HCT116 (cell line): Measurements from ENCODE around the gene CYP24A1. TPM values are rescaled to one million over a fixed set of nuclear protein-coding genes. Genes with fewer than 3 reads are reported as not detected.

Experiments
- ATAC-seq: fragments of 200-7000 bp; cut with Tn5 transposase; 2 replicates; pipeline ENCODE4 v1.9.1; 2020; ENCODE audit warnings: mild to moderate bottlenecking, moderate library complexity
- BruUV-seq: library from RNA; stranded (reverse); fragments of 400-500 nt; replicated peaks from 2 replicates; lab custom pipeline; 2021; lab: Mats Ljungman, UMichigan
- CTCF ChIA-PET: fragments of 300-600 bp; sonication (Branson Sonifier 250); formaldehyde crosslinking; loops from one replicate; lab custom pipeline; 2021; ENCODE audit warnings: antibody characterized with exemption; lab: Charles Lee
- POLR2A ChIA-PET: fragments of 300-600, 350-600 bp; sonication (Branson Sonifier 250); formaldehyde crosslinking; loops from one replicate; lab custom pipeline; 2021; ENCODE audit warnings: antibody characterized with exemption; lab: Charles Lee
- RAD21 ChIA-PET, 2 experiments: fragments of 300-600 bp; sonication (Branson Sonifier 250); formaldehyde crosslinking; loops; one replicate each; lab custom pipeline; 2023; ENCODE audit warnings: low total read pairs in 2 of 2; ENCODE audit not compliant: uncharacterized antibody in 2 of 2, unreplicated experiment in 2 of 2, low non-redundant PET in 1 of 2; lab: Charles Lee
- DNase-seq: peaks from one replicate; pipeline ENCODE4 v3.0.0-alpha.2; 2010; ENCODE audit warnings: low read depth, low spot score
- H2AFZ ChIP-seq: fragments of 200-600 bp; shearing (Covaris generic), sonication (generic); 2 replicates; pipeline ENCODE4 v1.6.1; 2017; ENCODE audit warnings: low read depth, mixed run types, mixed read lengths, antibody characterized with exemption, low read length; ENCODE audit not compliant: poor library complexity, severe bottlenecking
- H3K27ac ChIP-seq: 2 replicates; pipeline ENCODE4 v1.5.1; 2012; ENCODE audit warnings: low read depth, low read length
- H3K27me3 ChIP-seq: fragments of 200-600 bp; sonication (generic); 2 replicates; pipeline ENCODE4 v1.6.1; 2016; ENCODE audit warnings: mixed run types, low read length, mixed read lengths; ENCODE audit not compliant: insufficient read depth
- H3K36me3 ChIP-seq, 2 experiments: fragments of 200-500 bp in 1 of 2; fragments of 200-600 bp in 1 of 2; sonication (Bioruptor generic) in 1 of 2; sonication (generic) in 1 of 2; 2 replicates each; pipeline versions ENCODE4 v1.5.1 to v1.6.1; 2014 to 2016; ENCODE audit warnings: low read length in 2 of 2, inconsistent platforms in 1 of 2, mixed read lengths in 1 of 2, mixed run types in 1 of 2; ENCODE audit not compliant: insufficient read depth in 2 of 2, control insufficient read depth in 1 of 2
- H3K4me1 ChIP-seq, 2 experiments: fragments of 200-600 bp in 1 of 2; sonication (generic) in 1 of 2; 2 replicates each; pipeline versions ENCODE4 v1.5.1 to v1.6.1; 2012 to 2017; ENCODE audit warnings: low read length in 2 of 2, inconsistent platforms in 1 of 2, mild to moderate bottlenecking in 1 of 2, mixed read lengths in 1 of 2, mixed run types in 1 of 2, moderate library complexity in 1 of 2; ENCODE audit not compliant: insufficient read depth in 2 of 2, control insufficient read depth in 1 of 2
- H3K4me2 ChIP-seq: fragments of 200-600 bp; sonication (generic); 2 replicates; pipeline ENCODE4 v1.6.1; 2017; ENCODE audit warnings: mixed run types, low read length, mixed read lengths
- H3K4me3 ChIP-seq, 2 experiments: fragments of 200-600 bp in 1 of 2; sonication (generic) in 1 of 2; replicated peaks in 1 of 2; 2 replicates each; pipeline ENCODE4 v1.5.1; 2011 to 2016; ENCODE audit warnings: low read length in 2 of 2, control low read depth in 1 of 2, low read depth in 1 of 2, mild to moderate bottlenecking in 1 of 2, mixed read lengths in 1 of 2, mixed run types in 1 of 2
- H3K79me2 ChIP-seq: fragments of 200-600 bp; sonication (generic); 2 replicates; pipeline ENCODE4 v1.6.1; 2017; ENCODE audit warnings: mild to moderate bottlenecking, mixed run types, low read length, moderate library complexity, mixed read lengths; ENCODE audit not compliant: insufficient read depth
- H3K9ac ChIP-seq: fragments of 200-600 bp; sonication (generic); 2 replicates; pipeline ENCODE4 v1.6.1; 2016; ENCODE audit warnings: low read length, mixed read lengths
- H3K9me2 ChIP-seq: fragments of 200-600 bp; sonication (generic), shearing (Covaris generic); 2 replicates; pipeline ENCODE4 v1.6.1; 2017; ENCODE audit warnings: mixed run types, mild to moderate bottlenecking, moderate library complexity; ENCODE audit not compliant: insufficient read depth
- H3K9me3 ChIP-seq, 2 experiments: fragments of 200-500 bp in 1 of 2; fragments of 200-600 bp in 1 of 2; sonication (Bioruptor generic) in 1 of 2; sonication (generic) in 1 of 2; 2 replicates each; pipeline ENCODE4 v1.6.1; 2014 to 2017; ENCODE audit warnings: low read length in 2 of 2, mixed read lengths in 2 of 2, inconsistent platforms in 1 of 2, low read depth in 1 of 2, mild to moderate bottlenecking in 1 of 2, mixed run types in 1 of 2, moderate library complexity in 1 of 2; ENCODE audit not compliant: control insufficient read depth in 1 of 2, insufficient read depth in 1 of 2
- H4K20me1 ChIP-seq: fragments of 200-600 bp; sonication (generic), shearing (Covaris generic); 2 replicates; pipeline ENCODE4 v1.6.1; 2017; ENCODE audit warnings: mixed run types, mild to moderate bottlenecking, moderate library complexity; ENCODE audit not compliant: insufficient read depth
- CEBPB ChIP-seq: IDR thresholded peaks from 2 replicates; pipeline ENCODE4 v1.6.1; 2012; ENCODE audit warnings: low read depth
- EGR1 ChIP-seq: IDR thresholded peaks from 2 replicates; pipeline ENCODE4 v1.6.1; 2012; ENCODE audit warnings: low read depth
- EZH2 ChIP-seq: fragments of 200-600 bp; sonication (generic); IDR thresholded peaks from 2 replicates; pipeline ENCODE4 v1.6.1; 2017; ENCODE audit warnings: antibody characterized with exemption, mixed run types
- JUND ChIP-seq: IDR thresholded peaks from 2 replicates; pipeline ENCODE4 v1.6.1; 2012
- RAD21 ChIP-seq: IDR thresholded peaks from 2 replicates; pipeline ENCODE4 v1.6.1; 2012; ENCODE audit warnings: low read depth, mild to moderate bottlenecking
- intact Hi-C: fragments of 100-400 bp; cut with micrococcal nuclease; formaldehyde crosslinking; loops from 2 replicates; pipeline ENCODE4 v1.10.0; 2022
- total RNA-seq: library from RNA; stranded (reverse); gene quantifications from one replicate; pipeline ENCODE4 v1.2.1, GENCODE V29; 2021; ENCODE audit not compliant: unreplicated experiment
- TF ChIP-seq, protein P1 (sequence below): IDR thresholded peaks from 2 replicates; pipeline ENCODE4 v1.6.1; 2011; ENCODE audit warnings: mild to moderate bottlenecking, low read length, moderate library complexity; ENCODE audit not compliant: insufficient replicate concordance; ENCODE audit errors: extremely low read depth

CYP24A1 gene
- total RNA-seq, 1 experiment from 2014 or later, result 267 TPM

DNA sequence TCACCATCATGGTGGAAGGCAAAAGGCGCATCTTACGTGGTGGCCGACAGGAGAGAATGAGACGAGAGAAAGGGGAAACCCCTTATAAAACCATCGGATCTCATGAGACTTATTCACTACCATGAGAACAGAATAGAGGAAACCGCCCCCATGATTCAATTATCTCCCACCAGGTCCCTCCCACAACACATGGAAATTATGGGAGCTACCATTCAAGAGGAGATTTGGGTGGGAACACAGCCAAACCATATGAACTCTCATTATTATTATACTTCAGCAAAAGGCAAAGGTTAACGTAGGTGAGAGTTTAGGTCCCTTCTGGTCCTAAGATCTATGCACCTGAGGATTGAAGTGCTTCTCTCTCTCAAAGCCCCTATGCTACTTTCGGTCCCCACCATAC lies 31.7 kb upstream of the CYP24A1 start:
- intact Hi-C loops, result no loop called here
- ChIA-PET RAD21 (no interaction called here), CTCF (interaction anchor here (0.8 to 2.8 kb wide), 3 partner anchors 8 to 108 kb away, joined by 3 to 9 read pairs (median 3); no protein-coding TSS in a partner anchor), POLR2A (no interaction called here)
- Histone ChIP-seq H3K9me2 (no peaks in the 10 kb centered on the region), H3K9me3 (no peaks in the 10 kb centered on the region), H3K27me3 (no peaks in the 10 kb centered on the region), H2AFZ (no peak overlapping the region), H3K79me2 (peaks cover 24% of the 10 kb centered on the region), H4K20me1 (no peaks in the 10 kb centered on the region), H3K9ac (no peak overlapping the region), H3K4me1 (peaks cover 15 to 28% of the 10 kb centered on the region in 2 experiments; a peak in 3 of 4 replicates), H3K27ac (no peak overlapping the region), H3K4me3 (no peak overlapping the region), H3K4me2 (no peak overlapping the region), H3K36me3 (no peaks in the 10 kb centered on the region; a peak in 1 of 4 replicates)
- DNase-seq (no peak), ATAC-seq (no peak)
- no TSS peak for BruUV-seq
- TF ChIP-seq EGR1, result no peak

DNA sequence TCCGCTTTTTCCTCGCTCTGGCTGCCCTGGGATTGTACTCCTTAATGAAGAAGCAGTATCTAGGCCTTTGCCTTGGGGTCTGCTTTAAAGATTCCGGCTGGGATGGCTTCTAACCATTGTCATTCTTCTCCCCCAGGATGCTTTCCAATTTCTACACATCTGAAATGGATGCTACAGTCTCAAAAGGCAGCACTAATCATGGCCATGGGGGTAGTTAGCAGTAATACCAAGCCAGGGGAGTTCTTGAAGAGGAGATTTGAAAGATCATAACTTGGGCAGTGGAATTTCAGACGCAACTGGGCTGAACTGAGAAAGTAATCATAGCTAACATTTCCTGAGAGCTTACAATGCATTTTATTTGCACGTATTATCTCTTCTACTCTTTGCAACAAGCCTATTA lies 30.7 kb upstream of the CYP24A1 start:
- Histone ChIP-seq H3K27me3 (no peaks in the 10 kb centered on the region), H3K27ac (no peak overlapping the region), H3K4me1 (peaks cover 15 to 28% of the 10 kb centered on the region in 2 experiments; a peak in 3 of 4 replicates), H3K9me2 (no peaks in the 10 kb centered on the region), H3K4me3 (no peak overlapping the region), H2AFZ (no peak overlapping the region), H3K4me2 (no peak overlapping the region), H3K9me3 (no peaks in the 10 kb centered on the region), H3K79me2 (peaks cover 15% of the 10 kb centered on the region), H4K20me1 (no peaks in the 10 kb centered on the region), H3K9ac (no peak overlapping the region), H3K36me3 (no peaks in the 10 kb centered on the region; a peak in 1 of 4 replicates)
- BruUV-seq, result no TSS peak
- DNase-seq (no peak), ATAC-seq (no peak)
- ChIA-PET POLR2A (no interaction called here), CTCF (interaction anchor here (1.0 to 1.7 kb wide), 3 partner anchors 9 to 108 kb away, joined by 3 read pairs; no protein-coding TSS in a partner anchor), RAD21 (no interaction called here)
- intact Hi-C loops, result no loop called here
- TF ChIP-seq JUND (no peak), CEBPB (no peak), RAD21 (no peak), EZH2 (no peak)
- TF ChIP-seq, protein P1, sequence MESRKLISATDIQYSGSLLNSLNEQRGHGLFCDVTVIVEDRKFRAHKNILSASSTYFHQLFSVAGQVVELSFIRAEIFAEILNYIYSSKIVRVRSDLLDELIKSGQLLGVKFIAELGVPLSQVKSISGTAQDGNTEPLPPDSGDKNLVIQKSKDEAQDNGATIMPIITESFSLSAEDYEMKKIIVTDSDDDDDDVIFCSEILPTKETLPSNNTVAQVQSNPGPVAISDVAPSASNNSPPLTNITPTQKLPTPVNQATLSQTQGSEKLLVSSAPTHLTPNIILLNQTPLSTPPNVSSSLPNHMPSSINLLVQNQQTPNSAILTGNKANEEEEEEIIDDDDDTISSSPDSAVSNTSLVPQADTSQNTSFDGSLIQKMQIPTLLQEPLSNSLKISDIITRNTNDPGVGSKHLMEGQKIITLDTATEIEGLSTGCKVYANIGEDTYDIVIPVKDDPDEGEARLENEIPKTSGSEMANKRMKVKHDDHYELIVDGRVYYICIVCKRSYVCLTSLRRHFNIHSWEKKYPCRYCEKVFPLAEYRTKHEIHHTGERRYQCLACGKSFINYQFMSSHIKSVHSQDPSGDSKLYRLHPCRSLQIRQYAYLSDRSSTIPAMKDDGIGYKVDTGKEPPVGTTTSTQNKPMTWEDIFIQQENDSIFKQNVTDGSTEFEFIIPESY, result no peak
